SH-SY5Y (cell line): ENCODE results near the gene ANO6.

Source experiments
- GATA2 ChIP-seq: IDR thresholded peaks from 2 replicates; pipeline ENCODE4 v1.6.1; 2011; ENCODE audit warnings: mild to moderate bottlenecking, low read depth, low read length
- GATA3 ChIP-seq: IDR thresholded peaks from 2 replicates; pipeline ENCODE4 v1.6.1; 2011; ENCODE audit warnings: low read depth, mild to moderate bottlenecking, low read length, moderate library complexity

- TF ChIP-seq GATA2: no peak
- TF ChIP-seq GATA3: no peak
These were observed 511 bp downstream of the ANO6 start for GRCh38 chr12:45216230-45216982.
